HEK293 (cell line): ENCODE results near the gene AMZ1.

ENCODE experiments used
- CTCF ChIA-PET: fragments of 350-600 bp; formaldehyde crosslinking; extraction: SDS; loops from one replicate; lab custom pipeline; 2021; ENCODE audit warnings: antibody characterized with exemption; lab: Yijun Ruan, JAX
- POLR2A ChIA-PET: fragments of 300-600 bp; formaldehyde crosslinking; extraction: SDS; loops from one replicate; lab custom pipeline; 2020; ENCODE audit warnings: antibody characterized with exemption, inconsistent platforms; lab: Yijun Ruan, JAX
- H3K27ac ChIP-seq: fragments of 200-500 bp; sonication (Bioruptor generic); 2 replicates; pipeline ENCODE4 v1.5.1; 2014; ENCODE audit warnings: low read depth, low read length, control low read depth, inconsistent platforms; ENCODE audit errors: extremely low read depth
- H3K36me3 ChIP-seq, 2 experiments: fragments of 200-500 bp in 1 of 2; sonication (Bioruptor generic) in 1 of 2; 1 replicate in 1 of 2; 2 replicates in 1 of 2; pipeline ENCODE4 v1.5.1; 2014 to 2017; ENCODE audit warnings: inconsistent platforms in 2 of 2, low read length in 2 of 2; ENCODE audit not compliant: control insufficient read depth in 2 of 2, insufficient read depth in 1 of 2
- H3K4me1 ChIP-seq: fragments of 200-500 bp; sonication (Bioruptor generic); 2 replicates; pipeline ENCODE4 v1.5.1; 2014; ENCODE audit warnings: mild to moderate bottlenecking, low read length, inconsistent platforms; ENCODE audit not compliant: control insufficient read depth, insufficient read depth
- H3K4me3 ChIP-seq: 2 replicates; pipeline ENCODE4 v1.5.1; 2011; ENCODE audit warnings: low read depth, mild to moderate bottlenecking, control low read depth, low read length, moderate library complexity
- H3K9me3 ChIP-seq: fragments of 200-500 bp; sonication (Bioruptor generic); 2 replicates; pipeline ENCODE4 v1.5.1; 2014; ENCODE audit warnings: low read depth, low read length, inconsistent platforms; ENCODE audit not compliant: control insufficient read depth, insufficient read depth
- BCL11A ChIP-seq: fragments of 450-650 bp; formaldehyde crosslinking; IDR thresholded peaks from 2 replicates; pipeline ENCODE4 v1.5.1; 2016; ENCODE audit warnings: low read depth, missing biosample characterization, missing genetic modification characterization
- IKZF3 ChIP-seq: fragments of 450-650 bp; IDR thresholded peaks from 2 replicates; pipeline ENCODE4 v1.5.0; 2018; ENCODE audit warnings: missing biosample characterization, mild to moderate bottlenecking, missing genetic modification characterization, moderate library complexity
- MYNN ChIP-seq: fragments of 450-650 bp; formaldehyde crosslinking; IDR thresholded peaks from 2 replicates; pipeline ENCODE4 v1.5.1; 2016; ENCODE audit warnings: missing biosample characterization, missing genetic modification characterization, borderline replicate concordance
- SCRT1 ChIP-seq: fragments of 450-650 bp; formaldehyde crosslinking; IDR thresholded peaks from 2 replicates; pipeline ENCODE4 v1.5.1; 2016; ENCODE audit warnings: missing biosample characterization, missing genetic modification characterization, borderline replicate concordance
- ZBTB8A ChIP-seq: fragments of 450-650 bp; formaldehyde crosslinking; IDR thresholded peaks from 2 replicates; pipeline ENCODE4 v1.5.1; 2016; ENCODE audit warnings: missing biosample characterization, missing genetic modification characterization
- ZEB2 ChIP-seq: fragments of 450-650 bp; formaldehyde crosslinking; IDR thresholded peaks from 2 replicates; pipeline ENCODE4 v1.5.1; 2016; ENCODE audit warnings: missing biosample characterization, missing genetic modification characterization
- ZNF133 ChIP-seq: fragments of 450-650 bp; formaldehyde crosslinking; IDR thresholded peaks from 2 replicates; pipeline ENCODE4 v1.5.1; 2016; ENCODE audit warnings: missing biosample characterization, missing genetic modification characterization
- ZNF292 ChIP-seq: fragments of 450-650 bp; formaldehyde crosslinking; IDR thresholded peaks from 2 replicates; pipeline ENCODE4 v1.5.1; 2016; ENCODE audit warnings: low read depth, missing biosample characterization, missing genetic modification characterization, borderline replicate concordance
- ZNF404 ChIP-seq: fragments of 450-650 bp; formaldehyde crosslinking; IDR thresholded peaks from 2 replicates; pipeline ENCODE4 v1.5.1; 2017; ENCODE audit warnings: missing biosample characterization, missing genetic modification characterization
- ZNF548 ChIP-seq: fragments of 450-650 bp; formaldehyde crosslinking; IDR thresholded peaks from 2 replicates; pipeline ENCODE4 v1.5.1; 2016; ENCODE audit warnings: missing biosample characterization, missing genetic modification characterization
- ZNF560 ChIP-seq: fragments of 450-650 bp; formaldehyde crosslinking; IDR thresholded peaks from 2 replicates; pipeline ENCODE4 v1.5.1; 2017; ENCODE audit warnings: missing biosample characterization, missing genetic modification characterization, borderline replicate concordance
- ZNF610 ChIP-seq: fragments of 450-650 bp; formaldehyde crosslinking; IDR thresholded peaks from 2 replicates; pipeline ENCODE4 v1.5.1; 2016; ENCODE audit warnings: missing biosample characterization, missing genetic modification characterization, borderline replicate concordance
- ZNF623 ChIP-seq: fragments of 450-650 bp; formaldehyde crosslinking; IDR thresholded peaks from 2 replicates; pipeline ENCODE4 v1.5.1; 2016; ENCODE audit warnings: missing biosample characterization, missing genetic modification characterization
- TF ChIP-seq, protein P1 (sequence below): fragments of 450-650 bp; formaldehyde crosslinking; IDR thresholded peaks from 2 replicates; pipeline ENCODE4 v1.5.1; 2016; ENCODE audit warnings: missing biosample characterization, missing genetic modification characterization, low read depth
- TF ChIP-seq, protein P2 (sequence below): fragments of 450-650 bp; formaldehyde crosslinking; IDR thresholded peaks from 2 replicates; pipeline ENCODE4 v1.5.1; 2016; ENCODE audit warnings: missing biosample characterization, missing genetic modification characterization, borderline replicate concordance
- TF ChIP-seq, protein P3 (sequence below): fragments of 450-650 bp; formaldehyde crosslinking; IDR thresholded peaks from 2 replicates; pipeline ENCODE4 v1.5.1; 2017; ENCODE audit warnings: missing biosample characterization, missing genetic modification characterization
- TF ChIP-seq, protein P4 (sequence below): fragments of 450-650 bp; formaldehyde crosslinking; IDR thresholded peaks from 2 replicates; pipeline ENCODE4 v1.5.1; 2016; ENCODE audit warnings: missing biosample characterization, missing genetic modification characterization

AMZ1 gene

DNA sequence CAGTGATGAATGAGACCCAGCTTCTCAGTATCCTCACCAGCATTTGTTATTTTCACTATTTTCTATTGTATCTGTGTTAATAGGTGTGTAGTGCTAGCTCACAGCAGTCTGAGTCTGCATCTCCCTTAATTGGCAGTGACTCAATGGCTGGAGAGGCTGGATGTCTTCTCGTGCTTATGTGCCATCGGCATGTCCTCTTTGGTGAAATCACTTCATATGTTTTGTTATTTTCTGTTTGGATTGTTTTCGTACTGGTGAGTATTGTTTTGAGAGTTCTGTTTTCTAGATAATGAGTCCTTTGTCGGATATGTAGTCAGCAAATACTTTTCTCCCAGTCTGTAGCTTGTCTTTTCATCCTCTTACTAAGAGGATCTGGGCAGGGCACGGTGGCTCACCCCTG is 66.1 kb downstream of the AMZ1 start:
- Histone ChIP-seq H3K36me3 (no peaks in the 10 kb centered on the region), H3K4me3 (no peak overlapping the region), H3K4me1 (peaks cover 6% of the 10 kb centered on the region), H3K27ac (no peak overlapping the region), H3K9me3 (no peaks in the 10 kb centered on the region)
- ChIA-PET POLR2A (no interaction called here), CTCF (interaction anchor here (0.7 kb wide), 1 partner anchor 16 kb away, joined by 4 read pairs; no protein-coding TSS in a partner anchor)
- TF ChIP-seq ZNF404 (tag by site-specific recombination), result no peak
- no peak for TF ChIP-seq ZBTB8A (tag by site-specific recombination)
- TF ChIP-seq ZNF560 (tag by site-specific recombination), result no peak
- no peak for TF ChIP-seq ZEB2
- TF ChIP-seq, protein P1, sequence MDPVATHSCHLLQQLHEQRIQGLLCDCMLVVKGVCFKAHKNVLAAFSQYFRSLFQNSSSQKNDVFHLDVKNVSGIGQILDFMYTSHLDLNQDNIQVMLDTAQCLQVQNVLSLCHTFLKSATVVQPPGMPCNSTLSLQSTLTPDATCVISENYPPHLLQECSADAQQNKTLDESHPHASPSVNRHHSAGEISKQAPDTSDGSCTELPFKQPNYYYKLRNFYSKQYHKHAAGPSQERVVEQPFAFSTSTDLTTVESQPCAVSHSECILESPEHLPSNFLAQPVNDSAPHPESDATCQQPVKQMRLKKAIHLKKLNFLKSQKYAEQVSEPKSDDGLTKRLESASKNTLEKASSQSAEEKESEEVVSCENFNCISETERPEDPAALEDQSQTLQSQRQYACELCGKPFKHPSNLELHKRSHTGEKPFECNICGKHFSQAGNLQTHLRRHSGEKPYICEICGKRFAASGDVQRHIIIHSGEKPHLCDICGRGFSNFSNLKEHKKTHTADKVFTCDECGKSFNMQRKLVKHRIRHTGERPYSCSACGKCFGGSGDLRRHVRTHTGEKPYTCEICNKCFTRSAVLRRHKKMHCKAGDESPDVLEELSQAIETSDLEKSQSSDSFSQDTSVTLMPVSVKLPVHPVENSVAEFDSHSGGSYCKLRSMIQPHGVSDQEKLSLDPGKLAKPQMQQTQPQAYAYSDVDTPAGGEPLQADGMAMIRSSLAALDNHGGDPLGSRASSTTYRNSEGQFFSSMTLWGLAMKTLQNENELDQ (tag by site-specific recombination), result no peak
- TF ChIP-seq BCL11A (tag by site-specific recombination), result no peak
- no peak for TF ChIP-seq ZNF548 (tag by site-specific recombination)
- no peak for TF ChIP-seq ZNF610
- TF ChIP-seq, protein P2, sequence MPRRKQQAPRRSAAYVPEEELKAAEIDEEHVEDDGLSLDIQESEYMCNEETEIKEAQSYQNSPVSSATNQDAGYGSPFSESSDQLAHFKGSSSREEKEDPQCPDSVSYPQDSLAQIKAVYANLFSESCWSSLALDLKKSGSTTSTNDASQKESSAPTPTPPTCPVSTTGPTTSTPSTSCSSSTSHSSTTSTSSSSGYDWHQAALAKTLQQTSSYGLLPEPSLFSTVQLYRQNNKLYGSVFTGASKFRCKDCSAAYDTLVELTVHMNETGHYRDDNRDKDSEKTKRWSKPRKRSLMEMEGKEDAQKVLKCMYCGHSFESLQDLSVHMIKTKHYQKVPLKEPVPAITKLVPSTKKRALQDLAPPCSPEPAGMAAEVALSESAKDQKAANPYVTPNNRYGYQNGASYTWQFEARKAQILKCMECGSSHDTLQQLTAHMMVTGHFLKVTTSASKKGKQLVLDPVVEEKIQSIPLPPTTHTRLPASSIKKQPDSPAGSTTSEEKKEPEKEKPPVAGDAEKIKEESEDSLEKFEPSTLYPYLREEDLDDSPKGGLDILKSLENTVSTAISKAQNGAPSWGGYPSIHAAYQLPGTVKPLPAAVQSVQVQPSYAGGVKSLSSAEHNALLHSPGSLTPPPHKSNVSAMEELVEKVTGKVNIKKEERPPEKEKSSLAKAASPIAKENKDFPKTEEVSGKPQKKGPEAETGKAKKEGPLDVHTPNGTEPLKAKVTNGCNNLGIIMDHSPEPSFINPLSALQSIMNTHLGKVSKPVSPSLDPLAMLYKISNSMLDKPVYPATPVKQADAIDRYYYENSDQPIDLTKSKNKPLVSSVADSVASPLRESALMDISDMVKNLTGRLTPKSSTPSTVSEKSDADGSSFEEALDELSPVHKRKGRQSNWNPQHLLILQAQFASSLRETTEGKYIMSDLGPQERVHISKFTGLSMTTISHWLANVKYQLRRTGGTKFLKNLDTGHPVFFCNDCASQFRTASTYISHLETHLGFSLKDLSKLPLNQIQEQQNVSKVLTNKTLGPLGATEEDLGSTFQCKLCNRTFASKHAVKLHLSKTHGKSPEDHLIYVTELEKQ (tag by site-specific recombination), result no peak
- TF ChIP-seq IKZF3 (tag by site-specific recombination), result no peak
- TF ChIP-seq ZNF292, result no peak
- no peak for TF ChIP-seq SCRT1 (tag by site-specific recombination)
- TF ChIP-seq ZNF623 (tag by site-specific recombination), result no peak
- TF ChIP-seq MYNN (tag by site-specific recombination), result no peak
- TF ChIP-seq, protein P3, sequence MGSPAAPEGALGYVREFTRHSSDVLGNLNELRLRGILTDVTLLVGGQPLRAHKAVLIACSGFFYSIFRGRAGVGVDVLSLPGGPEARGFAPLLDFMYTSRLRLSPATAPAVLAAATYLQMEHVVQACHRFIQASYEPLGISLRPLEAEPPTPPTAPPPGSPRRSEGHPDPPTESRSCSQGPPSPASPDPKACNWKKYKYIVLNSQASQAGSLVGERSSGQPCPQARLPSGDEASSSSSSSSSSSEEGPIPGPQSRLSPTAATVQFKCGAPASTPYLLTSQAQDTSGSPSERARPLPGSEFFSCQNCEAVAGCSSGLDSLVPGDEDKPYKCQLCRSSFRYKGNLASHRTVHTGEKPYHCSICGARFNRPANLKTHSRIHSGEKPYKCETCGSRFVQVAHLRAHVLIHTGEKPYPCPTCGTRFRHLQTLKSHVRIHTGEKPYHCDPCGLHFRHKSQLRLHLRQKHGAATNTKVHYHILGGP (tag by site-specific recombination), result no peak
- TF ChIP-seq, protein P4, sequence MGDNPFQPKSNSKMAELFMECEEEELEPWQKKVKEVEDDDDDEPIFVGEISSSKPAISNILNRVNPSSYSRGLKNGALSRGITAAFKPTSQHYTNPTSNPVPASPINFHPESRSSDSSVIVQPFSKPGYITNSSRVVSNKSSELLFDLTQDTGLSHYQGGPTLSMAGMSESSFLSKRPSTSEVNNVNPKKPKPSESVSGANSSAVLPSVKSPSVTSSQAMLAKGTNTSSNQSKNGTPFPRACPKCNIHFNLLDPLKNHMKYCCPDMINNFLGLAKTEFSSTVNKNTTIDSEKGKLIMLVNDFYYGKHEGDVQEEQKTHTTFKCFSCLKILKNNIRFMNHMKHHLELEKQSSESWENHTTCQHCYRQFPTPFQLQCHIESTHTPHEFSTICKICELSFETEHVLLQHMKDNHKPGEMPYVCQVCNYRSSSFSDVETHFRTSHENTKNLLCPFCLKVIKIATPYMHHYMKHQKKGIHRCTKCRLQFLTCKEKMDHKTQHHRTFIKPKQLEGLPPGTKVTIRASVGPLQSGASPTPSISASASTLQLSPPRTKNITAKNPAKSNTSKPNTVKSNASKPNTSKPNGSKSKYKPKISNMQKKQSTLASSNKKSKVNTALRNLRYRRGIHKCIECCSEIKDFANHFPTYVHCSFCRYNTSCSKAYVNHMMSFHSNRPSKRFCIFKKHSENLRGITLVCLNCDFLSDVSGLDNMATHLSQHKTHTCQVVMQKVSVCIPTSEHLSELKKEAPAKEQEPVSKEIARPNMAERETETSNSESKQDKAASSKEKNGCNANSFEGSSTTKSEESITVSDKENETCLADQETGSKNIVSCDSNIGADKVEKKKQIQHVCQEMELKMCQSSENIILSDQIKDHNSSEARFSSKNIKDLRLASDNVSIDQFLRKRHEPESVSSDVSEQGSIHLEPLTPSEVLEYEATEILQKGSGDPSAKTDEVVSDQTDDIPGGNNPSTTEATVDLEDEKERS, result no peak
- no peak for TF ChIP-seq ZNF133 (tag by site-specific recombination)
